HG03520 (cell line): ENCODE results near the gene PDXDC1.
"Not testable (repeated sequence)": the region's sequence is repeated elsewhere in the genome, so short reads cannot be mapped to it uniquely, and the experiment has no call there.

Source experiments
- ATAC-seq: cut with Tn5 transposase; IDR thresholded peaks from one replicate; pipeline ENCODE4 v1.9.1; 2021; ENCODE audit warnings: mild to moderate bottlenecking, moderate library complexity; ENCODE audit not compliant: unreplicated experiment

Gene PDXDC1

DNA sequence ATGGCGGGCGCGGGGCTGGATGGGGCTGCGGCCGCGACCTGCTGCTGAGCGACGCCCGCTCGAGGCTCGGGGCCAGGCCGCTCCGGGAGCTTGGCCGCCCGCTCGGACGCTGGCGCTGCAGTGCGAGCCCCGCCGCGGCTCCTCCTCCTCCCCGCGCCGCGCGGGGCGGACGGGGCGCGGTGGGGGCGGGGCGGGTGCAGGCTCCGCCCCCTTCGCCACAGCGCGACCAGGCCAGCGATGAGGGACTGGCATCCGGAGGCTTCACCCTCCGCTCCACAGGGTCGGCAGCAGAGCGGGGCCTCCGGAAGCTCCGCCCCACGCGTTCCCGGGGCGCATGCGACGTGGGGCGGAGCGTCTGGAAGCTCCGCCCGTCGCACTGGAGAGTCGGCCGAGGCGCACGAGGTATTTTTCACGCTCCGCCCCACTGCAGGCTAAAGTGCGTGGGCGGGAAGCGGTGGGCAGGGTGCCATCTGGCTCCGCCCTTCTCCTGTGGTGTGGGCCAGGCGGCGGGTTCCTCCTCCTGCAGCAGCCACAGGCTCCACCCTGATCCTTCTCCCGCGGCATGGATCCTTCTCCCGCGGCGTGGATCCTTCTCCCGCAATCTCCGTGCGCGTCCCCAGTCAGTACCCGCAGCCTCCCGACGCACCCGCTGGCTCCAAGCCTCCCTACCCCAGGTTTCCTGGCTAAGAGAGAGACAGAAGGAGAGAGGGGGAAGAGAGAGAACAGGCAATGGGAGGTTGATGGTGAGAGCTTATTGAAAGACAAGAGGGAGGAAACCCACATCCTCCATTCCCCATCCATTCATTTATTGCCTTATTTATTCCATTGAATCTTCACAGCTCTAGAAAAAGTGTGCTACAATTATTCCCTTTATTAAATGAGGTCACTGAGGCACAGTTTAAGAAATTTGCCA lies 180.1 kb downstream of the PDXDC1 start:
- not testable (repeated sequence) for ATAC-seq

GRCh38 chr16:15157644-15158043 lies 182.8 kb downstream of the PDXDC1 start:
- ATAC-seq: not testable (repeated sequence)

DNA sequence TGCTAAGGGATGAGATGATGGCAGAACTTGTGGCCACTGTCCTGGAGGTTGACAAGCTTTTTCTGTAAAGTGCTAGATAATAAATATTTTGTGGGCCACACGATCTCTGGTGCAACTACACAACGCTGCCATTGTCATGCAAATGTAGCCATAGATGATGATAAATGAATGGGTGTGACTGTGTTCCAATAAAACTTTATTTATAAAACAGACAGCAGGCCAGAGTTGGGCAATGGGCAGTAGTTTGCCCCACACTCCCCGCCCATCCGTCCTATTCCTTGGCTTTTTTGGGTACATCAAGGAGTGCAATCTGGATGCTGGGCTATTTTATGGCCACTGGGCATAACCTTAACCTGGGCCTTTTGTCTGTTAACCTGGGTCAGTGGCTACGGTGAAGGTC lies 184.8 kb downstream of the PDXDC1 start:
- ATAC-seq: not testable (repeated sequence)

- not testable (repeated sequence) for ATAC-seq
Observed at GRCh38 chr16:15160571-15160970, 185.7 kb downstream of the PDXDC1 start.

DNA sequence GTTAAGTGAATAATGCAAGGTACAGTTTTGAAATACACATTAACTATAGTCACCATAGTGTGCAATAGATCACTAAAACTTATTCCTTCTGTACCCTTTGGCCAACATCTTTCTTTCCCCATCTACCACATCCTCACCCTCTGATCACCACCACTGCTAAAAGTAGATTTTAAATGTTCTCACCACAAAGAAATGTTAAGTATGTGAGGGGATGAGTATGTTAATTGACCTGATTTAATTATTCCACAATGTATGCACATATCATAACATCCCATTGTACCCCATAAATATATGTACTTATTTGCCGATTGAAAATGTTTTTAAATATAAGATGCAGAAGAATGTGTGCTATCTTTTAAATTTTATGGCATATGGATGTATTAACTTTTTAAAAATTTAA lies 188.2 kb downstream of the PDXDC1 start:
- not testable (repeated sequence) for ATAC-seq

- not testable (repeated sequence) for ATAC-seq
Observed at GRCh38 chr16:15166177-15166576, 191.4 kb downstream of the PDXDC1 start.

DNA sequence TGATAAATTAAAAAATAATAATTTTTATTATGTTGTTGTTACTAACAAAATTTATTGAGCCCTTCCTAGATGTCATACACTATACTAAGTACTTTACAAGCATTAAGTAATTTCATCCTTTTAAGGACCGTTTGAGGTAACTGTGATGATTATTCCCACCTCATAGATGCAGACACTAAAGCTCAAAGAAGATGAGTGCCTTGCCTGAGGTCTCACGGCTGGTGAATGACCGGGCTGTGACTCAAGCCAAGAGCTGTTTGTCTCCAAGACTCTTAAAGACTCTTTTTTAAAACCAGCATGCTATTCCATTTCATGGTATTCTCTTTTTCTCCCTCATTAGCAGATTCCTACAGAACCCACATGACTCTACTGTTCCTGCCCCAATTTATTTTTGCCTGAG lies 193.5 kb downstream of the PDXDC1 start:
- not testable (repeated sequence) for ATAC-seq

DNA sequence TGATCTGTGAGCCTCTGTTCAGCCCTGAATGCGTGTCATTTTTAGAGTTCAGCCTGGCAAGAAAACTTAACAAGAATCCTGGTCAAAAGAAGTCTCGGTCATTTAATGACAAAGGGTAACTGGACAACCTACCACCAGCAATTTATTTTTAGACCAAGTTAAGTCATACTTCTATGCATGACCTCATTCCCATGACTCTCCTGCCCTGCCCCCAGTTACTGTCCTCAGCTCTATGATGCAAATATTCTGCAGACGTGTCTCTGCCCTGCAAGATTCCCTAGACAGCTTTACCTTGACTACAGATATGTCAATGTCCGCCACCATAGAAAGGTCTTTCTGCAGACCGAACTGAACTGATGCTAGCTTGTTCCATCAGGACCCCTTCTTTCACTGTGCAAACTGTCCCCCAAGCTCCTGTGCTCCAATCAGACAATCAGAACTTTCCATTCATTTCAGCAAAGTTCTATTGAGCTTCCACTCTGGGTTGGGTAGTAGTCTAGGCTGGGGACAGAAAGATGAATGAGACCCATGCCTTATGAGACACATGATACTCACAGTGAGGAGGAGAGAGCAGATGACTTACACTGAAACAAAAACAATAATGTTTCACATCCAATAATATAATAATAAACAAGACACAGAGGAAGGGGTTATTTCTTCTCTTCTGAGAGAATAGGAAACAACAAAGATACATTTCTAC lies 194.3 kb downstream of the PDXDC1 start:
- ATAC-seq: not testable (repeated sequence)

GRCh38 chr16:15179909-15180308 lies 205.1 kb downstream of the PDXDC1 start:
- not testable (repeated sequence) for ATAC-seq

- not testable (repeated sequence) for ATAC-seq
Observed at GRCh38 chr16:15180946-15181345, 206.1 kb downstream of the PDXDC1 start.

- ATAC-seq: not testable (repeated sequence)
Observed at GRCh38 chr16:15184000-15184399, 209.2 kb downstream of the PDXDC1 start.
